HepG2 (cell line): ENCODE measurements around the gene SOX4. TPM values are rescaled to one million over a fixed set of nuclear protein-coding genes. Genes with fewer than 3 reads are reported as not detected.
A peak's percentile ranks its signal among the peaks of the same experiment; 100 is the strongest.

Source experiments
- CBX5 ChIP-seq: sonication (generic); formaldehyde crosslinking; IDR thresholded peaks from 2 replicates; pipeline ENCODE4 v1.4.0; 2020; ENCODE audit warnings: missing genetic modification reagents, borderline replicate concordance
- HNRNPL ChIP-seq: fragments of 200-400 bp; formaldehyde crosslinking; IDR thresholded peaks from 2 replicates; pipeline ENCODE4 v1.6.1; 2017; ENCODE audit warnings: mild to moderate bottlenecking, low read depth, low read length
- KDM5B ChIP-seq: sonication (generic); formaldehyde crosslinking; IDR thresholded peaks from 2 replicates; pipeline ENCODE4 v1.4.0; 2020; ENCODE audit warnings: missing genetic modification reagents, mild to moderate bottlenecking, borderline replicate concordance
- MAFK ChIP-seq, 2 experiments: IDR thresholded peaks in 1 of 2; conservative IDR thresholded peaks in 1 of 2; 2 replicates each; pipeline ENCODE4 v1.6.1; 2011; ENCODE audit warnings: improper control_type of control experiment in 2 of 2, low read length in 2 of 2
- PPARG ChIP-seq: conservative IDR thresholded peaks from 2 replicates; pipeline ENCODE4 v1.6.1; 2016; ENCODE audit warnings: missing biosample characterization, missing genetic modification reagents
- SNAPC4 ChIP-seq: sonication (generic); formaldehyde crosslinking; IDR thresholded peaks from 2 replicates; pipeline ENCODE4 v1.4.0; 2020; ENCODE audit warnings: mild to moderate bottlenecking, missing genetic modification reagents
- TOE1 ChIP-seq: sonication (generic); formaldehyde crosslinking; IDR thresholded peaks from 2 replicates; pipeline ENCODE4 v1.4.0; 2020; ENCODE audit warnings: mild to moderate bottlenecking, missing genetic modification reagents
- ZNF510 ChIP-seq: sonication (generic); formaldehyde crosslinking; IDR thresholded peaks from 2 replicates; pipeline ENCODE4 v1.4.0; 2020; ENCODE audit warnings: low read depth, mild to moderate bottlenecking, missing genetic modification reagents
- ZNF616 ChIP-seq: sonication (generic); formaldehyde crosslinking; IDR thresholded peaks from 2 replicates; pipeline ENCODE4 v1.5.0; 2020; ENCODE audit warnings: low read depth, mild to moderate bottlenecking, missing genetic modification reagents
- ZNF781 ChIP-seq: sonication (generic); formaldehyde crosslinking; IDR thresholded peaks from 2 replicates; pipeline ENCODE4 v1.5.1; 2020; ENCODE audit warnings: borderline replicate concordance, mild to moderate bottlenecking, missing genetic modification reagents; ENCODE audit errors: not compliant biosample characterization
- ZSCAN9 ChIP-seq: IDR thresholded peaks from 2 replicates; pipeline ENCODE4 v1.6.1; 2016; ENCODE audit warnings: borderline replicate concordance
- polyA plus RNA-seq, 8 experiments: library from polyadenylated mRNA; depleted of rRNA in 3 of 8; stranded (reverse) in 7 of 8; unstranded in 1 of 8; fragments of >200 nt; fragmentation: Illumina TruSeq in 4 of 8; extraction: Trizol in 4 of 8; gene quantifications; 2 replicates each; pipeline versions ENCODE4 v1.2.1 to v1.2.3, GENCODE V29; 2011 to 2016; ENCODE audit warnings: low read depth in 4 of 8, missing spikeins in 1 of 8, mixed read lengths in 1 of 8; ENCODE audit not compliant: insufficient read depth in 1 of 8
- total RNA-seq, 5 experiments: library from RNA; depleted of rRNA; stranded (reverse); fragments of >200 nt; fragmentation: Illumina TruSeq; extraction: Trizol; gene quantifications; 2 replicates each; pipeline ENCODE4 v1.2.3, GENCODE V29; 2016; ENCODE audit warnings: low read depth in 1 of 5
- TF ChIP-seq, protein P1 (sequence below): sonication (generic); formaldehyde crosslinking; IDR thresholded peaks from 2 replicates; pipeline ENCODE4 v1.4.0; 2020; ENCODE audit warnings: missing genetic modification reagents
- TF ChIP-seq, protein P2 (sequence below): sonication (generic); formaldehyde crosslinking; conservative IDR thresholded peaks from 2 replicates; pipeline ENCODE4 v1.4.0; 2020; ENCODE audit warnings: missing genetic modification reagents
- TF ChIP-seq, protein P3 (sequence below): sonication (generic); formaldehyde crosslinking; IDR thresholded peaks from 2 replicates; pipeline ENCODE4 v1.4.0; 2020; ENCODE audit warnings: mild to moderate bottlenecking, missing genetic modification reagents, borderline replicate concordance

Gene SOX4
- total and polyA plus RNA-seq, 2 of the 13 experiments (the other 11 are each of a cell fraction or from before 2014, with no cell fraction given), result 2.6 to 3.4 TPM

DNA sequence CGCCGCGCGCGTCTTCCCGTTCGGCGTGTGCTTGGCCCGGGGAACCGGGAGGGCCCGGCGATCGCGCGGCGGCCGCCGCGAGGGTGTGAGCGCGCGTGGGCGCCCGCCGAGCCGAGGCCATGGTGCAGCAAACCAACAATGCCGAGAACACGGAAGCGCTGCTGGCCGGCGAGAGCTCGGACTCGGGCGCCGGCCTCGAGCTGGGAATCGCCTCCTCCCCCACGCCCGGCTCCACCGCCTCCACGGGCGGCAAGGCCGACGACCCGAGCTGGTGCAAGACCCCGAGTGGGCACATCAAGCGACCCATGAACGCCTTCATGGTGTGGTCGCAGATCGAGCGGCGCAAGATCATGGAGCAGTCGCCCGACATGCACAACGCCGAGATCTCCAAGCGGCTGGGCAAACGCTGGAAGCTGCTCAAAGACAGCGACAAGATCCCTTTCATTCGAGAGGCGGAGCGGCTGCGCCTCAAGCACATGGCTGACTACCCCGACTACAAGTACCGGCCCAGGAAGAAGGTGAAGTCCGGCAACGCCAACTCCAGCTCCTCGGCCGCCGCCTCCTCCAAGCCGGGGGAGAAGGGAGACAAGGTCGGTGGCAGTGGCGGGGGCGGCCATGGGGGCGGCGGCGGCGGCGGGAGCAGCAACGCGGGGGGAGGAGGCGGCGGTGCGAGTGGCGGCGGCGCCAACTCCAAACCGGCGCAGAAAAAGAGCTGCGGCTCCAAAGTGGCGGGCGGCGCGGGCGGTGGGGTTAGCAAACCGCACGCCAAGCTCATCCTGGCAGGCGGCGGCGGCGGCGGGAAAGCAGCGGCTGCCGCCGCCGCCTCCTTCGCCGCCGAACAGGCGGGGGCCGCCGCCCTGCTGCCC lies 1.1 kb downstream of the SOX4 start (continued):
- TF ChIP-seq ZNF781 (CRISPR knock-in tag), result peak; percentile 69
- 0 out of 2 replicates have a peak, but pooled peaks have one; percentile 33 for TF ChIP-seq CBX5
- TF ChIP-seq TOE1, result no peak
- TF ChIP-seq, protein P1, sequence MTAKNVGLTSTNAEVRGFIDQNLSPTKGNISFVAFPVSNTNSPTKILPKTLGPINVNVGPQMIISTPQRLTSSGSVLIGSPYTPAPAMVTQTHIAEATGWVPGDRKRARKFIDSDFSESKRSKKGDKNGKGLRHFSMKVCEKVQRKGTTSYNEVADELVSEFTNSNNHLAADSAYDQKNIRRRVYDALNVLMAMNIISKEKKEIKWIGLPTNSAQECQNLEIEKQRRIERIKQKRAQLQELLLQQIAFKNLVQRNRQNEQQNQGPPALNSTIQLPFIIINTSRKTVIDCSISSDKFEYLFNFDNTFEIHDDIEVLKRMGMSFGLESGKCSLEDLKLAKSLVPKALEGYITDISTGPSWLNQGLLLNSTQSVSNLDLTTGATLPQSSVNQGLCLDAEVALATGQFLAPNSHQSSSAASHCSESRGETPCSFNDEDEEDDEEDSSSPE (CRISPR knock-in tag), result no peak; the same call in 1 of the 2 replicates
- peak; percentile 31; the same call in 1 of the 2 replicates for TF ChIP-seq ZNF616 (CRISPR knock-in tag)
- TF ChIP-seq HNRNPL, result no peak
- no peak for TF ChIP-seq PPARG (CRISPR knock-in tag)
- no peak for TF ChIP-seq MAFK (conservative IDR thresholded peaks at IDR 0.05 in 1 of 2, IDR thresholded peaks at IDR 0.05 in 1 of 2; ENCODE audit: low read length in 2 of 2)
- TF ChIP-seq, protein P2, sequence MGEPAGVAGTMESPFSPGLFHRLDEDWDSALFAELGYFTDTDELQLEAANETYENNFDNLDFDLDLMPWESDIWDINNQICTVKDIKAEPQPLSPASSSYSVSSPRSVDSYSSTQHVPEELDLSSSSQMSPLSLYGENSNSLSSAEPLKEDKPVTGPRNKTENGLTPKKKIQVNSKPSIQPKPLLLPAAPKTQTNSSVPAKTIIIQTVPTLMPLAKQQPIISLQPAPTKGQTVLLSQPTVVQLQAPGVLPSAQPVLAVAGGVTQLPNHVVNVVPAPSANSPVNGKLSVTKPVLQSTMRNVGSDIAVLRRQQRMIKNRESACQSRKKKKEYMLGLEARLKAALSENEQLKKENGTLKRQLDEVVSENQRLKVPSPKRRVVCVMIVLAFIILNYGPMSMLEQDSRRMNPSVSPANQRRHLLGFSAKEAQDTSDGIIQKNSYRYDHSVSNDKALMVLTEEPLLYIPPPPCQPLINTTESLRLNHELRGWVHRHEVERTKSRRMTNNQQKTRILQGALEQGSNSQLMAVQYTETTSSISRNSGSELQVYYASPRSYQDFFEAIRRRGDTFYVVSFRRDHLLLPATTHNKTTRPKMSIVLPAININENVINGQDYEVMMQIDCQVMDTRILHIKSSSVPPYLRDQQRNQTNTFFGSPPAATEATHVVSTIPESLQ (CRISPR knock-in tag), result no peak
- no peak for TF ChIP-seq ZSCAN9 (CRISPR knock-in tag)
- TF ChIP-seq, protein P3, sequence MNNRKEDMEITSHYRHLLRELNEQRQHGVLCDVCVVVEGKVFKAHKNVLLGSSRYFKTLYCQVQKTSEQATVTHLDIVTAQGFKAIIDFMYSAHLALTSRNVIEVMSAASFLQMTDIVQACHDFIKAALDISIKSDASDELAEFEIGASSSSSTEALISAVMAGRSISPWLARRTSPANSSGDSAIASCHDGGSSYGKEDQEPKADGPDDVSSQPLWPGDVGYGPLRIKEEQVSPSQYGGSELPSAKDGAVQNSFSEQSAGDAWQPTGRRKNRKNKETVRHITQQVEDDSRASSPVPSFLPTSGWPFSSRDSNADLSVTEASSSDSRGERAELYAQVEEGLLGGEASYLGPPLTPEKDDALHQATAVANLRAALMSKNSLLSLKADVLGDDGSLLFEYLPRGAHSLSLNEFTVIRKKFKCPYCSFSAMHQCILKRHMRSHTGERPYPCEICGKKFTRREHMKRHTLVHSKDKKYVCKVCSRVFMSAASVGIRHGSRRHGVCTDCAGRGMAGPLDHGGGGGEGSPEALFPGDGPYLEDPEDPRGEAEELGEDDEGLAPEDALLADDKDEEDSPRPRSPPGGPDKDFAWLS (CRISPR knock-in tag), result no peak
- no peak for TF ChIP-seq ZNF510 (CRISPR knock-in tag)
- no peak for TF ChIP-seq SNAPC4 (CRISPR knock-in tag)
- peak; percentile 91 for TF ChIP-seq KDM5B (CRISPR knock-in tag)
